Middle frontal gyrus (tissue), 1 donor: Measurements from ENCODE around the gene TRIP12.
"Not testable (repeated sequence)": the region's sequence is repeated elsewhere in the genome, so short reads cannot be mapped to it uniquely, and the experiment has no call there.

ENCODE experiments used
- DNase-seq: peaks from one replicate; pipeline ENCODE4 v3.0.0-alpha.2; 2015; ENCODE audit warnings: low spot score; ENCODE audit errors: extremely low spot score

Gene TRIP12

DNA sequence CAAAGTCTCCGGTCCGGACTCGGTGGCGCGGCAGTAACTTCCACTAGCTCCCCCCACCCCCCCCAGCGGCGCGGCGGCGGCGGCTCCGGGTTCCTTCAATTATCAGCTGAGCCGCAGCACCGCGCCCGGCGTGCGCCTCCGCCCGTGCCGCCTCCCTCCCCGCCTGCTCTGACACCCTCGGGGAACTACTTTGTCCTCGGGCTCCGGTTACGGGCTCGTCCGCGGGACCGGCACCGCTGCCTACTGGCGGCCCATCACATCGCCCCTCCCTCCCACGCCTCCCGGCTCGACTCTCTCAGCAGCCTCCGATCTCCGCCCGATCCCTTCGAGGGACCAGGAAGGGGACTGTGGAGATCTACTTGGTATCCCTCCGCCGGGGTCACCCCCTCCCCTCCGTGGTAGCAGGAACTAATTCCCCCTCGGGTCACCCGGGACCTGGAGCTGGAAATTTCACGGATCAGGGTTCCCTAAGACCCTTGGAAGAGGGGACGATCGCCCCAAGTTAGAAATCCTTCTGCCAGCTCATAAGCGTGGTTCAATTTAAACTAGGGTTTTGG is at the start of gene TRIP12:
Gene TRIP12 (minus strand): TSS at position 118 of the 557 bp plus-strand sequence. CDS start 41,930 bp downstream, outside the sequence.
- DNase-seq = peak; percentile 77

GRCh38 chr2:229971298-229971790 is 49.5 kb upstream of the TRIP12 start:
- DNase-seq = no peak

- no peak for DNase-seq
Measured at GRCh38 chr2:229970406-229970805, 48.6 kb upstream of the TRIP12 start.

DNA sequence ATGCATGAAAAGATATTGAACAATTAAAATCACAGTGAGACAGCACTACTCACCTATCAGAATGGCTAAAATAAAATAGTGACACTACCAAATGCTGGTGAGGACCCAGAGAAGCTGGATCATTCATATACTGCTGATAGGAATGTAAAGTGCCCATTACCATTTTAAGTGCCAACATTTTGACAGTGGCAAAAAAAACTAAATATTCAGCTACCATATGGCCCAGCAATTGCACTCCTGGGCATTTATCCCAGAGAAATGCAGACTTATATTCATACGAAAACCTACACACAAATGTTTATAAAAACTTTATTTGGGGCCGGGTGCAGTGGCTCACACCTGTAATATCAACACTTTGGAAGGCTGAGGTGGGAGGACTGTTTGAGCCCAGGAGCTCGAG is 48.1 kb upstream of the TRIP12 start:
- no peak for DNase-seq

DNA sequence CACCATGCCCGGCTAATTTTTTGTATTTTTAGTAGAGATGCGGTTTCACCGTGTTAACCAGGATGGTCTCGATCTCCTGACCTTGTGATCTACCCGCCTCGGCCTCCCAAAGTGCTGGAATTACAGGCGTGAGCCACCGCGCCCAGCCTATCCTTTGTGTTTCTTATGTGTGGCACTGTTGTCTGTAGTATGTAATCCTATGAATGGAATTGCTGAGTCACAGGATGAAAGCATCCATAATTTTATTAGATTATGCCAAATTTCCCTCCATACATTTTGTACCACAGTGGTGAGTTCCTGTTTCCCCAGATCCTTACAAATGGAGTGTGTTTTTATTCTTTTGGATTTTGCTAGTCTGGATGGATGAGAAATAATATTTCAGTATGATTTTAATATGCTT is 41.8 kb upstream of the TRIP12 start:
- not testable (repeated sequence) for DNase-seq

DNA sequence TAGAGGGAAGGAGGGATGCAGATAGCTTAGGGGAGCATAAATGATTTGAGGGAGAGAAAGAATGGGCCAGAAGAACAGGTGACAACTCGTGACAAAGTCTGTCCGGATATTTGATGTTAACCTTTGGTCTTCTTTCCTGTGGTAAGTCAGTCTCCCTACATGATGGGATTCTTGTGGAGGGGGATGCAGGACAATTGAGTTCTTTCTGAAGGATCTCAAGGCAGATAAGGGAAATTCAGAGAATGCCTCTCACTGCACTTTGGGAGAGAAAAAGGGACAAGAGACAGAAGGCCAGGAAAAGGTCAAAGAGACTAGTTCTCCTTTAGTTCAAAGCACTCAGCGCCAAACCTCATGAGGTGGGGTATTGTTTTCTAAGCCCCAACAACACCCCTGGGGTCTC is 34.7 kb upstream of the TRIP12 start:
- no peak for DNase-seq

DNA sequence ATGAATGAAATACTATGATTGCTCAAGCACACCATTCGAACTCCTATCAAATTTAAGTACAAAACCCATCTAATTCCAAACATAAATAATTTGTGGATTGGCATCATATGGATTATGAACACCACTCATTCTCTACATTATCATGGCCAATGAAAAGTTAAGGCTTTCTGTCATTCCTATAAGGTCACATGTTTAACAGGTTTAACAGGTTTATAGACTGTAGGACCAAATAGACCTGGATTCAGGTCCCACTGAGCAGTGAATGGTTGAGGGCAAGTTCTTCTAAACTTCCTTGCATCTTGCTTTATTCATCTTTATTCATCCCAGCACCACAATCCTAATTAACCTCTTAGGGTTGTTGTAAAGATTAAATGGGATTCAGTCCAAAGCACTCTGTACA is 33.9 kb upstream of the TRIP12 start:
- DNase-seq = no peak

- no peak for DNase-seq
Measured at GRCh38 chr2:229952256-229952835, 30.5 kb upstream of the TRIP12 start.

DNA sequence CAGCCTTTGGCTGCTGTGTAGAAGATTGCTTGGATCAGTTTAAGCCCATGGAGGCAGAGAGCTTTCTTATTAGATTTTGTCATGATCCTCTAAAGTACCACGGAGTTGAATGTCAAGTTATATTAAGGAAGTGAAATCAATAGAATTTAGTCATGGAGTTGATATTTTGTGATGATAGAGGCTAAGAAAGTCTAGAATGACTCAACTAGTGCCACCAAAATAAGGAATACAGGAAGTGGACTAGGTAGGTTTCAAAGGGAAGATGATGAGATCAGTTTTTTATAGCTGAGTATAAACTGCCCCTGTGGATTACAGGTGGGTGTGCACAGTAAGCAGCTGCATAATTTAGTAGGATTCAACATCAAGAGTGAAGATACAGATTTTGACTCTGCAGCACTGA is 25.7 kb upstream of the TRIP12 start:
- no peak for DNase-seq

GRCh38 chr2:229945975-229946374 is 24.2 kb upstream of the TRIP12 start:
- DNase-seq = no peak

- DNase-seq = no peak
Measured at GRCh38 chr2:229943770-229944449, 22.1 kb upstream of the TRIP12 start.

- DNase-seq = no peak
Measured at GRCh38 chr2:229943171-229943570, 21.4 kb upstream of the TRIP12 start.

- DNase-seq = no peak
Measured at GRCh38 chr2:229942671-229943070, 20.9 kb upstream of the TRIP12 start.

GRCh38 chr2:229937537-229937936 is 15.7 kb upstream of the TRIP12 start:
- DNase-seq = no peak

DNA sequence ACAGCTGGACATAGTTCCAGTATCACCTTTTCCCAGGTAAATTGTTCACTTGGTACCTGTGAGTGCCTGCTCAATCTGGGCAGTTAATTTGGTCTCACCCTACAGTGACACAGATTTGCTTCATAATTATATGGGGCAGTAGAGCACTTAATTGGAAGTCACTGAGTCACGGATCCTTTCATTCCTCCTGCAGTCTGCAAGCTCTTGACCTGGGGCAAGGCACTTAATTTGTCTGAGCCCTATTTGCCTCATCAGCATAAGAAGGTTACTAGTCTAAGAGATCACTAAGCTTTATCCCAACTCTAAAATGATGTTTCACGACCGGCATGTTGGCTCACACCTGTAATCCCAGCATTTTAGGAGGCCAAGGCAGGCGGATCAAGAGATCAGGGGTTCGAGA is 9.4 kb upstream of the TRIP12 start:
- DNase-seq = no peak

DNA sequence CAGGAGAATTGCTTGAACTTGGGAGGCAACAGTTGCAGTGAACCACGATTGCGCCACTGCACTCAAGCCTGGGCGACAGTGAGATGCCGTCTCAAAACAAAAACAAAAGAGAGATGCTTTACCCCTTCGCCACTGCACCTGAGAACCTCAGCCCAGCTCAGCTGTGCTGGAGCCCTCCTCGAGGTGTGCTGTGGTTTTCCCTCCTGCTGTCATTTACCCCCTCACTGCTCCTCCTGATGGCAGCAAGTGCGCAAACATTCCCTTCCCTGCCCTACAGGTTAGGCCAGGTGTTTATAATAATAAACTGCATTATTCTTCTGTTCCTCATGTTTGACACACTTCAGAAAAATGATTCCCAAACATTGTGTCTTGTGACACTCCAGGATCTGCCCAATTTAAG is 8.8 kb upstream of the TRIP12 start:
- DNase-seq = no peak

GRCh38 chr2:229927817-229928321 is 6.1 kb upstream of the TRIP12 start:
- DNase-seq = no peak

- DNase-seq = no peak
Measured at GRCh38 chr2:229925201-229925600, 3.4 kb upstream of the TRIP12 start.

DNA sequence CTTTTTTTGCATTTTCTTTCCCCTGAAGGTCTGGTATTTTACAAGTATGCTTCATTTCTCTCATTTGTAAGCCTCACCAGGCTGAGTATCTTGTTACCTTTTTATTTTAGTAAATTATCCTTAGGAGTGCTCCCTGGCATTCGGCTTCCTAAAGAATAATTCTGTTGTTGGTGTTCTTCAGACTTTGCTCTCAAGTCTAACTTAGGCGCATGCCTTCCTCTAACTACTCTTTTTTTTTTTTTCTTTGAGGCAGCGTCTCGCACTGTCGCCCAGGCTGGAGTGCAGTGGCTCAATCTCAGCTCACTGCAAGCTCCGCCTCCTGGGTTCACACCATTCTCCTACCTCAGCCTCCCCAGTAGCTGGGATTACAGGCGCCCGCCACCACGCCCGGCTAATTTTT is 2.7 kb upstream of the TRIP12 start:
- not testable (repeated sequence) for DNase-seq

DNA sequence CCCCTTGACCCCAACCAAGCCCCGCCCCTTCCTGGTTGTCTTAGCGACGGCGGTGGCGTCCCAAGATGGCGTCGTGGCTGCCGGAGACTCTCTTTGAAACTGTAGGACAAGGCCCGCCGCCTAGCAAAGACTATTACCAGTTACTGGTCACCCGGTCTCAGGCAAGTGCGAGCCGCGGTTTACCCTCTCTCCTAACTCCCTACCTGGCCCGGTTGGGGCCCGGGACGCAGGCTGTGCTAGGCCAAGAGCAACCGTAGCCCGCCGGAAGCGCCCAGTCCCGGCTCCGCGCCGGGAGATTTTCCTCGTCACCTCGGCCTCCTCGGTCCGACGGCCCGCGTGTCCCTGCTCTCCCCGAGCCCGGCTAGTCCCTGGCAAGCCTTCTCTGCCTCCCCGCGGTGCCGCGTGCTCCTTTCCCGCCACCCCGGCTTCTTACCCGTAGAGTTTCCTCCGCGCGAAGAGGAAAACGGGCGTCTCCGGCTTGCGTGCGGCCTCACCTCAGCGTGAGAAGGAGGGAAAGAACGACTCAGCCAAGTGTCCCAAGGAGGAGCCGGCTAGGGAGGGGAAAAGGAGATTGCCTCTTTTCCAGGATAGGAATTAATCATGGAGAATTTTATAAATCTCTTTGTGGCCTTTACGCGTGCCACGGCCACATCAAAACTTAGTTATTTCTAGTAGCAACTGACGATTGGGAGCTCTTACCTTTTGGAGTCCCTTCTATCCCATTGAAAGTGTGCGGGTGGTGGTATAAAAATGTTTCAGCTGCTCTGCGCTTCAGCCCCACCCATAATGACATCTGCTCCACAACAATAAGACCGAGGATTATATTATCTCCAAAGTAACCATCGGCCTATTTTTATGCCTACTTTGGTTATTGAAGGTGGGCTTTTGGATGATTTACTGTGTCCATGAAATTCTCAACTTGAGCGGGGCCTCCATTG is 909 bp upstream of the TRIP12 start, which contains the start of gene FBXO36:
Gene FBXO36 (plus strand): TSS at position 55 of the 938 bp plus-strand sequence. CDS start 11 bp downstream, at position 66.
- peak; percentile 65 for DNase-seq
